NCI-H460 (cell line): ENCODE measurements around the gene TSPEAR. TPM values are rescaled to one million over a fixed set of nuclear protein-coding genes. Genes with fewer than 3 reads are reported as not detected.

ENCODE experiments used
- DNase-seq: peaks from one replicate; pipeline ENCODE4 v3.0.0-alpha.2; 2016; ENCODE audit warnings: low read depth; ENCODE audit errors: extremely low read depth
- total RNA-seq: library from RNA; depleted of rRNA; stranded (reverse); fragments of >200 nt; shearing (Covaris generic); gene quantifications from 2 replicates; pipeline ENCODE4 v1.2.3, GENCODE V29; 2014

Gene TSPEAR
- total RNA-seq, 1 experiment from 2014 or later: 0.02 TPM

DNA sequence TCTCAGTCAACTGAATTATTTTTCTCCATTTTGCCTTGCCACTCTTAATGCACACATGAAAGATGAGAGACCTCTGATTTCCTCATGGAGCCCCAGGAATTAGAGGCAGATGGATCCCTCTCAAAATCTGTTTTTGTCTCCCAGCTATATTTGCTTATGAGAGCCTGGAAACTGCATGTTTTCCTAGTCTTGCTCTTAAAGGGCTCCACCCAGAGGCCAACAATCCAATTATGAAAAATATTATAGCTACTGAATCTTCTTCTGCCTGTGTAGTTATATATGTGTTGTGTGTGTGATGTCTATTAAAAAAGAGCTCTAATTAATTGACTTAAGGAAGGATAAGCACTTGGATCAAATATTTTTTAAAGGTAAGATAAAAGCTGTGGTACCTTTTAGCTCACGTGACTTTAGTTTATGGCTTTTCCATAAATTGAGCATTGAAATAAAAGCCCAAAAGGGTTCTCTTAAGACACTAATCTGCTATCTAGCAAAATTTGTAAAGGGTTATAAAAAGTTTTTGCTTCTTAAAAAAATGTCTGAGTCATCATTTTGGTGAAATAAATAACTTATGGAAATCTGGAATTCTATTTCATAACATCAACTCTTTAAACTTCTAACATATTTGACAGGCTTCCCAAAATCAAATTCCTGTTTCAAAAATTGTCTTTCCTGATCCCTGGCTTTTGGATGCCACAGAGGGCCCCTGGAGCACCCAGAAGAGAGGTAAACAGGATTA lies 31.2 kb upstream of the TSPEAR start:
- DNase-seq: peak; percentile 15

- no peak for DNase-seq
These were observed 30.5 kb upstream of the TSPEAR start for GRCh38 chr21:44741921-44742320.

DNA sequence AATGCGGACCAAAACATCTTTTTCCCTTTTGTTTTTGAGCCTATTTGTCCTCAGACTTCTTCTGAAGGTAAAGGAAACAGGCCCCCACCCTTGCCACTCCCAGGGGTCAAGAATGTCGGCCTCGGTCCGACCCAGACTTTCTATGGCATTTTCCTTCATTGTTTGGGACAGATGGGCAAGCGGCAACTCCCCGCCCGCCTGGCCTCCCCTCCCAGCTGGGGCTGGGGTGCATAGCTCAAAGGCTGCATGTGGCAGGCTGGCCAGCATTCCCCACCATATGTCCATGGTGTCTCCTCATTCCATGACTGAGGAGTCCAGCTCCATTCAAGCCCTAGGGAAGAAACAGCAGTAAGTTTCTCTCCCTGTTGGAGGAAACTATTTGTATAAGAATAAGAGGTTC lies 29.4 kb upstream of the TSPEAR start:
- DNase-seq: no peak

DNA sequence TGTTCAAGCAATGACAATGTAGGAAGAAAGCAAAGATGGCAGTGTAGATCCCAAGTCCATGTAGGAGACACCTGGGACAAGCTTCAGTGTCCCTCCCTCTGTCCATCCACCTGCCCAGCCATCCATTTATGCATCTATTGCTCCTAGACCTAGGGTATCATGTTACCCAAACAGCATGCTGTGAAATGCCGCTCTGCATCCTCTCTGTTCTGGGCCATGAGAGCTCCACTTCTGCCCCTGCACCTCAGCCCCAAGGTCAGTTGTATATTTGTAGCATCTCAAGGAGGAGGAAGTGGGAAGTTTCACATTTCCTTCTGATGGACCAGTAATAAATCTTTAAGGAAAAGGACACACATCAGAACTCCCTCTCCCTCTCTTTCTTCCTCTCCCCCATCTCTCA lies 27.9 kb upstream of the TSPEAR start:
- DNase-seq: no peak

- no peak for DNase-seq
These were observed 27.2 kb upstream of the TSPEAR start for GRCh38 chr21:44738621-44739020.

- no peak for DNase-seq
These were observed 26.5 kb upstream of the TSPEAR start for GRCh38 chr21:44737706-44738354.

DNA sequence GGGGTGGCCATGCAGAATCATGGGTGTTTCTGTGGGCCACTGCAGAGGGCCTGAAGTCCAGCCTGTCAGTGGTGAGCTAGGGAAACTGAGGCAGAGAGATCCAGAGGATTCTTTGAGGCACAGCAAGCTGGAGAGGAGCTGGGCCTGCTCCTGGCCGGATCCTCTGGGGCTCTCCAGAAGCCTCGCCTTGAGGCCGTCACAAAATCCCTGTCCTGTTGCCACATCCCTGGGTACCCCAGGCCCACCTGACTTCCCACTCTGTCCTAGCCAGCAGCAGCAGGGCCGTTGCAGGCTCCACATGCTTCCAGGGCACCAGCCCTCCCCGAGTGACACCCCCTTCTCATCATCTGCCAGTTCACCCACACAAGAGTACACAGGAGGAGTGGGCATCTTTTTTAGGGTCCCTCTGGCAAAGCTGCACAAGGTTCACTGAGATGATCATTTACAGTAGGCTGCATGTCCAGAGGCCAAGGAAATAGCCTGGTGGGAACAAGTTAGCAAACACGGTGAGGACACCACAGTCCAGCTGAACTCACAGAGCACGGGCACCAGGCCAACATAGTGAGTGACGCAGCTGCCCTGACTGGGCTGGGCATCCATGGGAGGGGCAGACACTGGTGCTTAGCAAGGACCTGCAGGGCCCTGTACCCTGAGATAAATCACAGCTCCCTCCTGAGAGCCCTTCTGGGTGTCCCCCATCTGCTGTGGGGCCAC lies 25.1 kb upstream of the TSPEAR start:
- peak; percentile 54 for DNase-seq

- no peak for DNase-seq
These were observed 24.4 kb upstream of the TSPEAR start for GRCh38 chr21:44735821-44736220.

DNA sequence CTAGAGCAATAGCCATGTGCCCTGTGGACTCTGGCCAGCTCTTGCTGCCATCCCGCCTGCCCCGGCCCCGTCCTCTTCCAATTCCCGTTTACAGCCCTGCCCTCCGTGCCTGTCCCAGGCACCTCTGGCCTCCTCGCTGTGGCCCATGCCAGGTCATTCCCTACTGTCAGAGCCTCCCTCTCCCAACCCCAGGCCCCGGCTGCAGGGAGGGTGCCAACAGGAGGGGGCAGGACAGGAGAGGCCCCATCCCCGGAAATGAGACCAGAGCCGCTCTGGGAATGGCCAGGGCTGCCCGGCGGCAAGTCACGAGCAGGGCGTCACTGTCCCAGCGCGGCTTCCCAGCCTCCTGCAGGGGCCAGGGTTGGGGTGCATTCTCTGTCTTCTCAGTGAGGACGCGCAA lies 23.5 kb upstream of the TSPEAR start:
- DNase-seq: no peak

DNA sequence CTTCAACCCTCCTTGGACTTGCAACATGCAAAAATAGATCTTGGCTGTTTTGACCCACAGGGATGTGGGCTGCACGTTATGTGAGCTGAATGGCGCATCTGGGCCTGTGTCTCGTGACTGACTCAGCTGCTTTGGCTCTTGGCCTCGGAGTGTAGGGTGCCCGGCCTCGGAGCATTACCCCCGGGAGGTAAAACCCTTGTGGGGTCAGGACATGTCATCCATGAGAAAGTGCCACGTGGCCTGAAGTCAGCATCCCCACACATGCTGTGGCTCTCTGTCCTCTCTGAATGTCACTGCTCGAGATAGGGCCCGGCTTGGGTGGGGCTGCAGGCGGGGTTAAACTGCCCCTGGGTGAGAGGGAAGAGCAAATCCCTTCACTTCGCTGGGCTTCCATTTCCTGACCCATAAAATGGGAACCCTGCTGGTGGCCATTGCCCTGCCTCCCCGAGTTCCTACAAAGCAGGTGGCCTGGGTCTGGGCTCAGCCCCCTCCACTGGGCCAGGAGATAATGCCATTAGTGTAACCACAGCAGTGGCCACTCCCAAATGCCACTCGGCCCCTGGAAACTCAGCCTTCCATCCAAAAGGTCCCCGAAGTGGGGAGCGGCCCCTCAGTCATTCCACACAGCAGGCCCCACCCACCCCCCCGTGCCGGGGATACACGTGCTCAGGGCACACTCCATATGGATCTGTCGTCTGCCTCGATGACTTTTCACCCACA lies 22.8 kb upstream of the TSPEAR start:
- no peak for DNase-seq

DNA sequence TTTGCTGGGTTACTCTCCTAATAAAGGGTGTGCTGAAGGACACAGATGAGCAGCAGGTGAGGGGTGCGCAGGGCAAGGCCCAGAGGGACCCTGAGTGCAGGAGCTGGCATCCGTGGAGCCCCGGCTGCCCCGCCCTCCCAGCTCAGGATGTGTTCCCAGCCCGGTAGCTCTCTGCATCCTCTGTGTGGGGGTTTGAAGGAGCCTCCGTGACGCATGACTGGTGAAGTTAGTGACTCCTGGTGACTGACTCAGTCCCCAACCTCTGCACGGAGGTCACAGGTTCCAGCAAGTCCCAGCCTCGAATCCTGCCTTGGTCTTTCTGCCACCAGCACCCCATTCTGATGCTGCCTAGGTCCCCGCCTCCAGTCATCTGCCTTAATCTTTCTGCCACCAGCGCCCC lies 21.6 kb upstream of the TSPEAR start:
- DNase-seq: no peak

DNA sequence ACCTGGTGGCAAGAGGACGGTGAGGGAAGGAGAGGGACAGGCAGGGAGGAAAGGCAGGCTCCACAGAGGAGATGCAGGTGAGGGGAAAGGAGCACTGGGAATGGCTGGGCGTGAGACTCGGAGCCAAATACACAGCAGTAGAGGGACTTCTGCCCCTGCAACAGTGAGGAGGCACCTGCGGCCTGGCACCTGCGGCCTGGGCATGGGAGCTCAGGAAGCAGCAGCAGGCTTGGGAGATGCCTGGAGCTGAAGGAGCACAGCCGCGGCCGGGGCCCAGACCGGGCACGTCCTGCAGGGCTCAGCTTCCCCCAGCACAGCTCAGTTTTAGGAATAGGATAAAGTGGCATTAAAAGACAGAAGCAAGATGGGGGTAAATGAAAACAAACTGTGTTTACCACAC lies 20.9 kb upstream of the TSPEAR start:
- no peak for DNase-seq

GRCh38 chr21:44730951-44731579 lies 19.7 kb upstream of the TSPEAR start:
- no peak for DNase-seq

- DNase-seq: no peak
These were observed 18.6 kb upstream of the TSPEAR start for GRCh38 chr21:44730028-44730395.

DNA sequence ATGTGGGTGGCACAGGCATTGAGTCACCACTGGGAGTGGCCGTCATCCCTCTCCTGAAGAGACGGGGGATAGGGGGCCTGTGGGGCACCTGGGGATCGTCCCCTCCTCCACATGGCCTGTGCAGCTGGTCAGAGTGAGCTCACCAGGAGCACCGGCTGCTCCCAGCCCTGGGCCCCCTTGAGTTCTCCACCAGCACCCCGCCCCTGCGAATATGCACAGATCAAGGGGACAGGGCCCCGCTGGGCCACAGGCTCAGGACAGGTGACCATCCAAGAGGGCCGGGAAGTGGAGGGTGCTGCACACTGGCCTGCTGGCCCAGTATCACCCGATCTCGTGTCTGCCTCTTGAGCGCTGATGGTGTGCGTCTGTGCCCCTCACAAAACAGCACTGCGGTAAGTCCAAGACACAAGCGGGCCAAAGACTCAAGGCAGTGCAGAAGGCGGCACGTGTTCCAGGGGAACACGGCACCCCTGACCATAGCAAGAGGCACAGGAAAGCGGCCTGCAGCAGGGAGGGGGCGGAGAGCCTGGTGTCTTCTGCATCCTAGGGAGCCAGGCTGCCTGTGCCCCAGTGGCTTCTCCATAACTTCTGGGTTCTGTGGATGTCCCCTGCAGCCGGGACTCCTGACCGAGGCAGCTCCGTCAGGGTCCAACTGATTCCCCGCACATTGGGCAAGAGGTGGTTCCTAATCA lies 18.1 kb upstream of the TSPEAR start:
- no peak for DNase-seq

DNA sequence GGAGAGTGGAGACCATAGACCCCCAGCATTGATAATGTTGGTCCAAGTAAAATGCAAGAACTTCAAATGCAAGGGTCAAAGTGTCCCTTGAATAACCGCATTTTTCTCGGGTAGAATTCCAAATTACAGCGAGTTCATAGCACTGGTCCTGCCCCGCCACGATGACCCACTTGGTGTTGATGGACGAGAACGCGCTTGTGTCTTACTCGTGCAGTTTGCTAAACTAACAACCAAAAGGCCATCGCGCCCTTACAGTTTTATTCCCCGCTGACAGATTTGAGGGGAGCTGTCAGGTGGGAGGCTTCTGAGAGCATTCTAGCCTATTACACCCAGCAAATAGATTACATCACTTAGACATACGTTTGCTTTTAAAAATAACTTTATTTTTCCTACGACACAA lies 17.3 kb upstream of the TSPEAR start:
- no peak for DNase-seq

- no peak for DNase-seq
These were observed 16.4 kb upstream of the TSPEAR start for GRCh38 chr21:44727757-44728156.

DNA sequence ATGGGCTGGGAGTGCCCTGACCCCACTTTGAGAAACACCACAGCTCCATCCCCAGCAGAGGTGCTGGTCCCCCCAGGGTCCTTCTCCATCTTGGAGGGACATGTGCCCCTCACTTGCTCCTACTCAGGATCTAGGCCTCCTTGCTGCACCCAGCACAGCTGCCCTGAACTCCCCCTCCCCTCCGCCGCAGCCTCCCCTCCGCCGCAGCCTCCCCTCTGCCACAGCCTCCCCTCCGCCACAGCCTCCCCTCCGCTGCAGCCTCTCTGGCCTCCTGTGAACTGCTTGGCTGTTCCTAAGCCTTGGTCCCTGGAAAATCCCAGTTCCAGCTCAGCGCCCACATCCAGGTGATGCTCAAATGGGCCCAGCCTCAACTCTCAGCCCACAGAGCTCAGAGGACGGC lies 15.9 kb upstream of the TSPEAR start:
- no peak for DNase-seq

DNA sequence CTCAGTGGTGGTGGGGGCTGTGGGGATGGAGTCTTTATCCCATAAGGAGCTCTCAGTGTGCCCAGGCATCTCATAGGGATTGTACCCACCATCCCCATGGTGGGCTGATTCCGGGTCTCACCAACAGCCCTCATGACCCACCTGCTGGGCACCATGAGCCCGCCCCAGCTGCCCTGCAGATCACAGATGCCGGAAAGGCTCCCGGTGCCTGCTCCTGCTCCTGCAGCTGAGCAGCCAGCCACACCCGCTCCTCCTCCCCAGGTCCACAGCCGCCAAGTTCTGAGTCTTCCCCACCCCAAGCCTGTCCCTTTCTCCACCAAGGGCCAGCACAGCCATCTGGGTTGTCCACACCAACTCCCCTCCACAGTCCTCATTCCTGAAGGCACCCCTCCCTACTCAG lies 15.5 kb upstream of the TSPEAR start:
- no peak for DNase-seq

GRCh38 chr21:44724926-44725325 lies 13.6 kb upstream of the TSPEAR start:
- DNase-seq: no peak
